Stomach (tissue), 9 donors: ENCODE measurements around the gene GLYAT. TPM values are rescaled to one million over a fixed set of nuclear protein-coding genes. Genes with fewer than 3 reads are reported as not detected.

Experiments
- DNase-seq, 2 donors: peaks; one replicate each; pipeline versions ENCODE4 v3.0.0 to v3.0.0-alpha.2; 2013 to 2019
- H3K27ac ChIP-seq, 5 donors: fragments of 200-600 bp in 4 of 5; sonication (generic) in 4 of 5; one replicate each; pipeline ENCODE4 v1.5.1; 2013 to 2019; ENCODE audit warnings: mild to moderate bottlenecking in 1 of 5, moderate library complexity in 1 of 5
- H3K27me3 ChIP-seq, 3 donors: fragments of 200-600 bp; sonication (generic); one replicate each; pipeline ENCODE4 v1.5.1; 2017 to 2019; ENCODE audit warnings: mixed run types in 1 of 3
- H3K36me3 ChIP-seq, 4 donors: fragments of 200-600 bp; sonication (generic); 1 replicate in 3 of 4; 2 replicates in 1 of 4; pipeline ENCODE4 v1.5.1; 2016 to 2019
- H3K4me1 ChIP-seq, 4 donors: fragments of 200-600 bp; sonication (generic); one replicate each; pipeline ENCODE4 v1.5.1; 2016 to 2019
- H3K4me3 ChIP-seq, 4 donors: fragments of 200-600 bp; sonication (generic) in 3 of 4; one replicate each; pipeline ENCODE4 v1.5.1; 2016 to 2019; ENCODE audit warnings: mild to moderate bottlenecking in 1 of 4
- H3K9me3 ChIP-seq, 4 donors: fragments of 200-600 bp; sonication (generic); one replicate each; pipeline ENCODE4 v1.5.1; 2016 to 2019
- CTCF ChIP-seq, 7 experiments: fragments of 450-650 bp in 4 of 7; fragments of 200-600 bp in 3 of 7; sonication (generic) in 3 of 7; IDR thresholded peaks; one replicate each; pipeline ENCODE4 v1.5.1; 2016 to 2019; ENCODE audit warnings: antibody characterized with exemption in 7 of 7, control low read depth in 2 of 7, mild to moderate bottlenecking in 1 of 7
- EP300 ChIP-seq: sonication (generic); formaldehyde crosslinking; IDR thresholded peaks from one replicate; pipeline ENCODE4 v1.6.1; 2017; ENCODE audit warnings: antibody characterized with exemption
- POLR2A ChIP-seq, 4 donors: fragments of 450-650 bp; IDR thresholded peaks; one replicate each; pipeline ENCODE4 v1.6.1; 2016; ENCODE audit warnings: antibody characterized with exemption in 4 of 4, control low read depth in 2 of 4, mild to moderate bottlenecking in 1 of 4, moderate library complexity in 1 of 4
- POLR2AphosphoS5 ChIP-seq, 3 donors: sonication (generic); formaldehyde crosslinking; IDR thresholded peaks; one replicate each; pipeline ENCODE4 v1.6.1; 2016; ENCODE audit warnings: antibody characterized with exemption in 3 of 3
- WGBS, 5 donors: extraction: QIAGEN DNeasy Blood & Tissue Kit in 3 of 5; methylation state at CpG; one replicate each; pipeline versions ENCODE4 v1.1.5 to v1.1.7; 2013 to 2018; 5-methylcytosine and 5-hydroxymethylcytosine counted together
- intact Hi-C: fragments of 100-400 bp; cut with DNase I; formaldehyde crosslinking; loops from one replicate; pipeline ENCODE4 v1.15.1; 2023; ENCODE audit warnings: low total_unique reads
- polyA plus RNA-seq, 3 donors: library from polyadenylated mRNA; stranded (reverse); fragments of 200-250 nt; gene quantifications; one replicate each; pipeline ENCODE4 v1.2.3, GENCODE V29; 2013
- total RNA-seq, 5 donors: library from RNA; depleted of rRNA; stranded (reverse); fragments of >200 nt; gene quantifications; one replicate each; pipeline versions ENCODE4 v1.1.0 to v1.2.3, GENCODE V29; 2014 to 2016
- donor health status: healthy with polysubstance abuse.
- donor health status: Bipolar disorder and iron deficiency.
- donor health status: healthy.

The GLYAT gene
- total and polyA plus RNA-seq, 8 donors: not detected

- Histone ChIP-seq H3K27me3 (peaks cover 0 to 14% (median 7%) of the 10 kb centered on the region in 3 donors), H3K27ac (no peak overlapping the region), H3K4me3 (no peak overlapping the region), H3K36me3 (no peaks in the 10 kb centered on the region), H3K4me1 (peaks cover 0 to 33% (median 10%) of the 10 kb centered on the region in 4 donors), H3K9me3 (no peaks in the 10 kb centered on the region)
- intact Hi-C loops: no loop called here
- WGBS, 5 donors: 59 to 79% (median 74%) methylated on average over 1 of the region's 1 CpG
- no peak for DNase-seq
- TF ChIP-seq POLR2AphosphoS5 (IDR thresholded peaks at IDR 0.05): no peak
- TF ChIP-seq EP300: no peak
- TF ChIP-seq CTCF (IDR thresholded peaks at IDR 0.05): no peak
- no peak for TF ChIP-seq POLR2A (IDR thresholded peaks at IDR 0.05)
Measured at GRCh38 chr11:58676563-58677135, 55.1 kb downstream of the GLYAT start.

DNA sequence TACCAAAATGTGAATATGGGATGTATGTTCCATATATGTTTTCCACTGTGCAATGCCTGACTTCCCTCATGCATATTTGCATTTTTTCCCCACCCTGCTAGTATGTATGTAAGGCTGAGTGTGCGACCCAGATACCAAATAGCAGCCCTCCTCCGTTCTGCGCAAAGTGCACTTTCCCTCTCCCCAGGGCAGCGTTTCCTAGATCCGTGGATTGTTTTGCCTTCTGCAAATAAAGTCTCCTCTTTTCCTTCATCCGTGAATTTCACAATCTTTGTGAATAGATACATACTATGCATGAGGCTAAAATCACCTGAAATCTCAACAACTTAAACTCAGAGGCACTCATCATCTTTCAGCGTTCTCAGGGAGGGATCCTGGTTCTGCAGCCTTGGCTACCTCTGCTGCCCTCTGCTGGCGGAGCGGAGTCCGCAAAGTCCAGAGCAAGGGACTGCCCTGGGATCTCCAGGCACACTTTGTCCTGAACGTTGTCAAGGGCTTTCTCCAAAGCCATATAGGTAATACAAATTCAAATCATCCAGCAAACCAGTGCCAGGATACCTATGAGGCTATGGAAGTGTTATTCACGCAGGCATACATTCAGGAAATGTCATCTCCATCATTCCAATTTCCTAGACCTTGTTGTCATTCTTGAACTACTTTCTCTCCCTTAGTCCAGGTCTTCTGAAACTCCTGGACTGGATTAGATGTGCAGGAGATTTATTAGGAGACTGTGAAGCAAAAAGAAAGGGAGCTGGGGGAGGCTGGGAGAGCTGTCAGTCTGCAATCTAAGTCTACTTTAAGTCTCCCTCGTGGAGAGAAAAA is 56.2 kb downstream of the GLYAT start:
- intact Hi-C loops: no loop called here
- Histone ChIP-seq H3K4me1 (peaks cover 0 to 36% (median 15%) of the 10 kb centered on the region in 4 donors), H3K36me3 (no peaks in the 10 kb centered on the region), H3K4me3 (no peak overlapping the region), H3K27ac (no peak overlapping the region), H3K9me3 (no peaks in the 10 kb centered on the region), H3K27me3 (peaks cover 0 to 11% (median 6%) of the 10 kb centered on the region in 3 donors)
- TF ChIP-seq CTCF (IDR thresholded peaks at IDR 0.05) (peak in 5 of 7 experiments; percentile 75 to 87 (median 84)), POLR2A (IDR thresholded peaks at IDR 0.05) (no peak)
- WGBS, 5 donors: 39 to 41% (median 40%) methylated on average over 13 of the region's 13 CpGs
- peak; percentile 83 to 89 for DNase-seq

- peak in 1 of 3 donors; percentile 14 for TF ChIP-seq POLR2AphosphoS5 (IDR thresholded peaks at IDR 0.05)
- no peak for TF ChIP-seq POLR2A (IDR thresholded peaks at IDR 0.05)
- WGBS, 5 donors: 33 to 65% (median 36%) methylated on average over 12 of the region's 12 CpGs
- no peaks in the 10 kb centered on the region for H3K36me3 ChIP-seq
- intact Hi-C loops: no loop called here
- peaks cover 0 to 3% (median 0%) of the 10 kb centered on the region in 3 donors for H3K27me3 ChIP-seq
- DNase-seq: peak in 1 of 2 donors; percentile 63
- no peak overlapping the region for H3K4me3 ChIP-seq
- peak overlapping the region in 3 of 5 donors; percentile 16 to 55 (median 43) for H3K27ac ChIP-seq
- H3K9me3 ChIP-seq: no peaks in the 10 kb centered on the region
- peaks cover 0 to 36% (median 15%) of the 10 kb centered on the region in 4 donors for H3K4me1 ChIP-seq
Measured at GRCh38 chr11:58674609-58675008, 57.1 kb downstream of the GLYAT start.

DNA sequence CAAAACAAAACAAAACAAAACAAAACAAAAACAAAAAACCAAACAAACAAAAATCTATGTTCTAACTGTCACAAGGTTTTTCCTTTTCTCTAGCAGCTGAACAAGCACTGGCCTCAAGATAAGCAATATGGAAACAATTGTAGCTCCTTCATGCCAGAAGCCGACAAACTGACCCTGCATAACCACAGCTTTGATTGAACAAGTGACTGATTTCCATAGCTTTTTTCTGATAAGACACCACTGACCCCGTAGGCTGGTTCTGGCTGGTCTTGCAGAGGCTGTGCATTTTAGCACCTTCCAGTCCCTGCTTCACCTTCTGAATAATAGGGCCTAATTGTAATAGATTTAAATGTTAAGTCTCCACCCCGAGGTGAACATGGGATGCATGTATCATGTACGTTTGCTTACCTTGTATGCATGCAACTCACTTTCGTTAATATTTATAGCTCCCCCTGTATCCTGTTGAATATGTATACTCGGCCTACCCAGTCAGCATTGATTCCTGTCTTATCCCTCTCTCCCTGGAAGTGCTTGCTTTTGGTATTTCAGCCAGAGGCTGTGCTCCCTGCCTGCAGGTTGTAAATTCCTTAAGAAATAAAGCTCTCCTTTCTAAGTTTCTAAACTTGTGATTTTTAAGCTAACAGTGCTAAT is 59.6 kb downstream of the GLYAT start:
- WGBS, 5 donors: 25 to 57% (median 42%) methylated on average over 6 of the region's 6 CpGs
- DNase-seq: peak; percentile 49 to 59
- intact Hi-C loops: no loop called here

More for the DNA sequence above, 59.6 kb downstream of the GLYAT start:
- no peaks in the 10 kb centered on the region for H3K9me3 ChIP-seq
- H3K27me3 ChIP-seq: peaks cover 0 to 3% (median 0%) of the 10 kb centered on the region in 3 donors
- no peaks in the 10 kb centered on the region for H3K36me3 ChIP-seq
- peaks cover 0 to 36% (median 15%) of the 10 kb centered on the region in 4 donors for H3K4me1 ChIP-seq
- TF ChIP-seq POLR2A (IDR thresholded peaks at IDR 0.05): no peak
- TF ChIP-seq POLR2AphosphoS5 (IDR thresholded peaks at IDR 0.05): peak in 1 of 3 donors; percentile 25
- TF ChIP-seq EP300: no peak
- TF ChIP-seq CTCF (IDR thresholded peaks at IDR 0.05): no peak
- H3K4me3 ChIP-seq: no peak overlapping the region
- peak overlapping the region in 3 of 5 donors; percentile 31 to 73 (median 50) for H3K27ac ChIP-seq
